Activated naive CD4-positive, alpha-beta T cell treated with Interleukin-2 at 50 U/mL for 16 hours (primary cell): ENCODE data around the gene SYNGR3.

Source experiments
- DNase-seq: peaks from one replicate; pipeline ENCODE4 v3.0.0-alpha.2; 2020

The SYNGR3 gene

GRCh38 chr16:1978476-1979120 is 11.2 kb upstream of the SYNGR3 start:
- no peak for DNase-seq

- peak; percentile 56 for DNase-seq
These were observed 10.3 kb upstream of the SYNGR3 start for GRCh38 chr16:1979271-1980029.

GRCh38 chr16:1980030-1980769 is 9.6 kb upstream of the SYNGR3 start:
- DNase-seq, result no peak

GRCh38 chr16:1980770-1981087 is 9.0 kb upstream of the SYNGR3 start:
- DNase-seq, result no peak

GRCh38 chr16:1981398-1981836 is 8.4 kb upstream of the SYNGR3 start, which contains the start of gene NOXO1:
TSS of gene NOXO1 (minus strand) at chr16:1981469. CDS start at chr16:1981179, 290 bp downstream.
- no peak for DNase-seq

- DNase-seq, result no peak
These were observed 7.7 kb upstream of the SYNGR3 start for GRCh38 chr16:1982013-1982433.

GRCh38 chr16:1982991-1983543 is 6.7 kb upstream of the SYNGR3 start:
- DNase-seq, result no peak

GRCh38 chr16:1983544-1984346 is 6.0 kb upstream of the SYNGR3 start, which contains the start of gene GFER:
TSS of gene GFER (plus strand) at chr16:1984193. CDS start at chr16:1984219, 26 bp downstream.
- peak; percentile 79 for DNase-seq

- no peak for DNase-seq
These were observed 5.2 kb upstream of the SYNGR3 start for GRCh38 chr16:1984347-1985225.

GRCh38 chr16:1985466-1986150 is 4.2 kb upstream of the SYNGR3 start:
- DNase-seq, result no peak

- DNase-seq, result no peak
These were observed 2.6 kb upstream of the SYNGR3 start for GRCh38 chr16:1987198-1987597.

- DNase-seq, result no peak
These were observed 256 bp downstream of the SYNGR3 start for GRCh38 chr16:1990101-1990350.

GRCh38 chr16:1990351-1991134 is 773 bp downstream of the SYNGR3 start:
- peak; percentile 45 for DNase-seq

- DNase-seq, result peak; percentile 48
These were observed 1.4 kb downstream of the SYNGR3 start for GRCh38 chr16:1991135-1991551.

- no peak for DNase-seq
These were observed 1.8 kb downstream of the SYNGR3 start for GRCh38 chr16:1991588-1991947.

- peak; percentile 96 for DNase-seq
These were observed 2.4 kb downstream of the SYNGR3 start for GRCh38 chr16:1991948-1992703.

GRCh38 chr16:1992704-1993317 is 3.0 kb downstream of the SYNGR3 start:
- no peak for DNase-seq

GRCh38 chr16:1993731-1994131 is 4.0 kb downstream of the SYNGR3 start:
- DNase-seq, result no peak
